Measurements from ENCODE around the gene MYO5C.
"Not testable (repeated sequence)": the region's sequence is repeated elsewhere in the genome, so short reads cannot be mapped to it uniquely, and the experiment has no call there.

Gene MYO5C

GRCh38 chr15:52180851-52181450 is 114.7 kb downstream of the MYO5C start:
- in situ Hi-C loops (cut with HindIII; ENCODE audit: low sequenced_read_pairs), result no loop called here

GRCh38 chr15:52180196-52180835 is 115.3 kb downstream of the MYO5C start:
- in situ Hi-C loops (cut with HindIII; ENCODE audit: low sequenced_read_pairs), result no loop called here

GRCh38 chr15:52179278-52180195 is 116.1 kb downstream of the MYO5C start:
- in situ Hi-C loops (cut with HindIII; ENCODE audit: low sequenced_read_pairs), result no loop called here

- in situ Hi-C loops (cut with HindIII; ENCODE audit: low sequenced_read_pairs), result no loop called here
Measured at GRCh38 chr15:52178765-52179164, 116.8 kb downstream of the MYO5C start.

GRCh38 chr15:52172869-52173268 is 122.7 kb downstream of the MYO5C start:
- in situ Hi-C loops (cut with HindIII; ENCODE audit: low sequenced_read_pairs), result no loop called here

GRCh38 chr15:52171807-52172206 is 123.8 kb downstream of the MYO5C start:
- in situ Hi-C loops (cut with HindIII; ENCODE audit: low sequenced_read_pairs), result no loop called here

GRCh38 chr15:52171386-52171785 is 124.2 kb downstream of the MYO5C start:
- in situ Hi-C loops (cut with HindIII; ENCODE audit: low sequenced_read_pairs), result no loop called here

GRCh38 chr15:52170199-52170598 is 125.4 kb downstream of the MYO5C start:
- in situ Hi-C loops (cut with HindIII; ENCODE audit: low sequenced_read_pairs), result not testable (repeated sequence)

GRCh38 chr15:52165494-52166131 is 130.0 kb downstream of the MYO5C start:
- in situ Hi-C loops (cut with HindIII; ENCODE audit: low sequenced_read_pairs), result not testable (repeated sequence)

GRCh38 chr15:52164631-52165265 is 130.9 kb downstream of the MYO5C start:
- in situ Hi-C loops (cut with HindIII; ENCODE audit: low sequenced_read_pairs), result no loop called here

- in situ Hi-C loops (cut with HindIII; ENCODE audit: low sequenced_read_pairs), result no loop called here
Measured at GRCh38 chr15:52163321-52164190, 132.0 kb downstream of the MYO5C start.

GRCh38 chr15:52162876-52163275 is 132.7 kb downstream of the MYO5C start:
- in situ Hi-C loops (cut with HindIII; ENCODE audit: low sequenced_read_pairs), result no loop called here

GRCh38 chr15:52162260-52162659 is 133.3 kb downstream of the MYO5C start:
- in situ Hi-C loops (cut with HindIII; ENCODE audit: low sequenced_read_pairs), result no loop called here

- in situ Hi-C loops (cut with HindIII; ENCODE audit: low sequenced_read_pairs), result no loop called here
Measured at GRCh38 chr15:52161406-52161966, 134.1 kb downstream of the MYO5C start.

GRCh38 chr15:52159645-52160044 is 136.0 kb downstream of the MYO5C start:
- in situ Hi-C loops (cut with HindIII; ENCODE audit: low sequenced_read_pairs), result no loop called here

GRCh38 chr15:52158084-52158765 is 137.4 kb downstream of the MYO5C start:
- in situ Hi-C loops (cut with HindIII; ENCODE audit: low sequenced_read_pairs), result no loop called here

GRCh38 chr15:52155878-52156277 is 139.7 kb downstream of the MYO5C start:
- in situ Hi-C loops (cut with HindIII; ENCODE audit: low sequenced_read_pairs), result no loop called here

- in situ Hi-C loops (cut with HindIII; ENCODE audit: low sequenced_read_pairs), result no loop called here
Measured at GRCh38 chr15:52154896-52155865, 140.4 kb downstream of the MYO5C start.
